HCT116 (cell line): Measurements from ENCODE around the gene CCDC9B. TPM values are rescaled to one million over a fixed set of nuclear protein-coding genes. Genes with fewer than 3 reads are reported as not detected.

ENCODE experiments used
- ATAC-seq: fragments of 200-7000 bp; cut with Tn5 transposase; 2 replicates; pipeline ENCODE4 v1.9.1; 2020; ENCODE audit warnings: mild to moderate bottlenecking, moderate library complexity
- BruUV-seq: library from RNA; stranded (reverse); fragments of 400-500 nt; replicated peaks from 2 replicates; lab custom pipeline; 2021; lab: Mats Ljungman, UMichigan
- CTCF ChIA-PET: fragments of 300-600 bp; sonication (Branson Sonifier 250); formaldehyde crosslinking; loops from one replicate; lab custom pipeline; 2021; ENCODE audit warnings: antibody characterized with exemption; lab: Charles Lee
- POLR2A ChIA-PET: fragments of 300-600, 350-600 bp; sonication (Branson Sonifier 250); formaldehyde crosslinking; loops from one replicate; lab custom pipeline; 2021; ENCODE audit warnings: antibody characterized with exemption; lab: Charles Lee
- RAD21 ChIA-PET, 2 experiments: fragments of 300-600 bp; sonication (Branson Sonifier 250); formaldehyde crosslinking; loops; one replicate each; lab custom pipeline; 2023; ENCODE audit warnings: low total read pairs in 2 of 2; ENCODE audit not compliant: uncharacterized antibody in 2 of 2, unreplicated experiment in 2 of 2, low non-redundant PET in 1 of 2; lab: Charles Lee
- DNase-seq: peaks from one replicate; pipeline ENCODE4 v3.0.0-alpha.2; 2010; ENCODE audit warnings: low read depth, low spot score
- H2AFZ ChIP-seq: fragments of 200-600 bp; shearing (Covaris generic), sonication (generic); 2 replicates; pipeline ENCODE4 v1.6.1; 2017; ENCODE audit warnings: low read depth, mixed run types, mixed read lengths, antibody characterized with exemption, low read length; ENCODE audit not compliant: poor library complexity, severe bottlenecking
- H3K27ac ChIP-seq: 2 replicates; pipeline ENCODE4 v1.5.1; 2012; ENCODE audit warnings: low read depth, low read length
- H3K27me3 ChIP-seq: fragments of 200-600 bp; sonication (generic); 2 replicates; pipeline ENCODE4 v1.6.1; 2016; ENCODE audit warnings: mixed run types, low read length, mixed read lengths; ENCODE audit not compliant: insufficient read depth
- H3K36me3 ChIP-seq, 2 experiments: fragments of 200-500 bp in 1 of 2; fragments of 200-600 bp in 1 of 2; sonication (Bioruptor generic) in 1 of 2; sonication (generic) in 1 of 2; 2 replicates each; pipeline versions ENCODE4 v1.5.1 to v1.6.1; 2014 to 2016; ENCODE audit warnings: low read length in 2 of 2, inconsistent platforms in 1 of 2, mixed read lengths in 1 of 2, mixed run types in 1 of 2; ENCODE audit not compliant: insufficient read depth in 2 of 2, control insufficient read depth in 1 of 2
- H3K4me1 ChIP-seq, 2 experiments: fragments of 200-600 bp in 1 of 2; sonication (generic) in 1 of 2; 2 replicates each; pipeline versions ENCODE4 v1.5.1 to v1.6.1; 2012 to 2017; ENCODE audit warnings: low read length in 2 of 2, inconsistent platforms in 1 of 2, mild to moderate bottlenecking in 1 of 2, mixed read lengths in 1 of 2, mixed run types in 1 of 2, moderate library complexity in 1 of 2; ENCODE audit not compliant: insufficient read depth in 2 of 2, control insufficient read depth in 1 of 2
- H3K4me2 ChIP-seq: fragments of 200-600 bp; sonication (generic); 2 replicates; pipeline ENCODE4 v1.6.1; 2017; ENCODE audit warnings: mixed run types, low read length, mixed read lengths
- H3K4me3 ChIP-seq, 2 experiments: fragments of 200-600 bp in 1 of 2; sonication (generic) in 1 of 2; replicated peaks in 1 of 2; 2 replicates each; pipeline ENCODE4 v1.5.1; 2011 to 2016; ENCODE audit warnings: low read length in 2 of 2, control low read depth in 1 of 2, low read depth in 1 of 2, mild to moderate bottlenecking in 1 of 2, mixed read lengths in 1 of 2, mixed run types in 1 of 2
- H3K79me2 ChIP-seq: fragments of 200-600 bp; sonication (generic); 2 replicates; pipeline ENCODE4 v1.6.1; 2017; ENCODE audit warnings: mild to moderate bottlenecking, mixed run types, low read length, moderate library complexity, mixed read lengths; ENCODE audit not compliant: insufficient read depth
- H3K9ac ChIP-seq: fragments of 200-600 bp; sonication (generic); 2 replicates; pipeline ENCODE4 v1.6.1; 2016; ENCODE audit warnings: low read length, mixed read lengths
- H3K9me2 ChIP-seq: fragments of 200-600 bp; sonication (generic), shearing (Covaris generic); 2 replicates; pipeline ENCODE4 v1.6.1; 2017; ENCODE audit warnings: mixed run types, mild to moderate bottlenecking, moderate library complexity; ENCODE audit not compliant: insufficient read depth
- H3K9me3 ChIP-seq, 2 experiments: fragments of 200-500 bp in 1 of 2; fragments of 200-600 bp in 1 of 2; sonication (Bioruptor generic) in 1 of 2; sonication (generic) in 1 of 2; 2 replicates each; pipeline ENCODE4 v1.6.1; 2014 to 2017; ENCODE audit warnings: low read length in 2 of 2, mixed read lengths in 2 of 2, inconsistent platforms in 1 of 2, low read depth in 1 of 2, mild to moderate bottlenecking in 1 of 2, mixed run types in 1 of 2, moderate library complexity in 1 of 2; ENCODE audit not compliant: control insufficient read depth in 1 of 2, insufficient read depth in 1 of 2
- H4K20me1 ChIP-seq: fragments of 200-600 bp; sonication (generic), shearing (Covaris generic); 2 replicates; pipeline ENCODE4 v1.6.1; 2017; ENCODE audit warnings: mixed run types, mild to moderate bottlenecking, moderate library complexity; ENCODE audit not compliant: insufficient read depth
- CBX3 ChIP-seq: IDR thresholded peaks from 2 replicates; pipeline ENCODE4 v1.6.1; 2012; ENCODE audit warnings: low read depth
- CEBPB ChIP-seq: IDR thresholded peaks from 2 replicates; pipeline ENCODE4 v1.6.1; 2012; ENCODE audit warnings: low read depth
- EZH2phosphoT487 ChIP-seq: fragments of 200-600 bp; IDR thresholded peaks from 2 replicates; pipeline ENCODE4 v1.6.1; 2018; ENCODE audit warnings: antibody characterized with exemption, borderline replicate concordance
- POLR2AphosphoS5 ChIP-seq: IDR thresholded peaks from 2 replicates; pipeline ENCODE4 v1.6.1; 2011; ENCODE audit warnings: mild to moderate bottlenecking, low read depth, low read length, moderate library complexity
- RAD21 ChIP-seq: IDR thresholded peaks from 2 replicates; pipeline ENCODE4 v1.6.1; 2012; ENCODE audit warnings: low read depth, mild to moderate bottlenecking
- SRF ChIP-seq: IDR thresholded peaks from 2 replicates; pipeline ENCODE4 v1.6.1; 2012; ENCODE audit warnings: low read depth
- TCF7L2 ChIP-seq: IDR thresholded peaks from 2 replicates; pipeline ENCODE4 v1.7.0; 2011; ENCODE audit warnings: borderline replicate concordance, inconsistent platforms; ENCODE audit not compliant: insufficient read depth, insufficient read length; ENCODE audit errors: extremely low read depth
- YY1 ChIP-seq: IDR thresholded peaks from 2 replicates; pipeline ENCODE4 v1.6.1; 2011; ENCODE audit warnings: low read length, low read depth, moderate library complexity, mild to moderate bottlenecking; ENCODE audit not compliant: insufficient replicate concordance; ENCODE audit errors: extremely low read depth
- ZBTB33 ChIP-seq: IDR thresholded peaks from 2 replicates; pipeline ENCODE4 v1.6.1; 2011; ENCODE audit warnings: mild to moderate bottlenecking, low read length, moderate library complexity; ENCODE audit not compliant: insufficient replicate concordance; ENCODE audit errors: extremely low read depth
- intact Hi-C: fragments of 100-400 bp; cut with micrococcal nuclease; formaldehyde crosslinking; loops from 2 replicates; pipeline ENCODE4 v1.10.0; 2022
- total RNA-seq: library from RNA; stranded (reverse); gene quantifications from one replicate; pipeline ENCODE4 v1.2.1, GENCODE V29; 2021; ENCODE audit not compliant: unreplicated experiment

Gene CCDC9B
- total RNA-seq, 1 experiment from 2014 or later = 15.6 TPM

- POLR2A ChIA-PET = no interaction called here
- Histone ChIP-seq H3K9me2 (no peaks in the 10 kb centered on the region), H2AFZ (no peak overlapping the region)
Observed at GRCh38 chr15:40345225-40345866, 4.6 kb upstream of the CCDC9B start.

More at GRCh38 chr15:40345225-40345866, 4.6 kb upstream of the CCDC9B start:
- H3K36me3 ChIP-seq = no peaks in the 10 kb centered on the region
- intact Hi-C loops = loop anchor here (10.0 kb wide), 1 partner anchor 159 kb away; no protein-coding TSS in a partner anchor
- no peak overlapping the region for H3K27ac ChIP-seq
- CTCF ChIA-PET = interaction anchor here (1.2 to 2.9 kb wide), 4 partner anchors 10 to 94 kb away, joined by 3 to 22 read pairs (median 12); partner anchors contain the start of gene DISP2
- RAD21 ChIA-PET = interaction anchor here in 1 of 2 experiments (0.6 kb wide), 1 partner anchor 34 kb away, joined by 4 read pairs; no protein-coding TSS in a partner anchor
- H3K9me3 ChIP-seq = no peaks in the 10 kb centered on the region
- H3K4me1 ChIP-seq = peaks cover 12 to 65% of the 10 kb centered on the region in 2 experiments
- no peaks in the 10 kb centered on the region for H4K20me1 ChIP-seq
- TF ChIP-seq ZBTB33 (no peak), RAD21 (no peak), POLR2AphosphoS5 (no peak), YY1 (no peak), EZH2phosphoT487 (no peak), CEBPB (no peak), CBX3 (no peak), TCF7L2 (no peak), SRF (no peak)
- no peak overlapping the region for H3K4me3 ChIP-seq
- no peaks in the 10 kb centered on the region for H3K27me3 ChIP-seq
- no TSS peak for BruUV-seq
- DNase-seq (no peak), ATAC-seq (no peak)
- no peaks in the 10 kb centered on the region for H3K79me2 ChIP-seq
- H3K4me2 ChIP-seq = no peak overlapping the region
- no peak overlapping the region for H3K9ac ChIP-seq
